Smooth muscle cell (in vitro differentiated cells): ENCODE measurements around the gene SMIM5. TPM values are rescaled to one million over a fixed set of nuclear protein-coding genes. Genes with fewer than 3 reads are reported as not detected.

ENCODE experiments used
- DNase-seq: peaks from one replicate; lab custom pipeline; 2025; ENCODE audit not compliant: unreplicated experiment; lab: John Stamatoyannopoulos, UW
- H2AFZ ChIP-seq: fragments of 200-600 bp; sonication (generic); 2 replicates; pipeline ENCODE4 v1.6.0; 2016; ENCODE audit warnings: antibody characterized with exemption, low read depth, mild to moderate bottlenecking
- H3F3A ChIP-seq: fragments of 200-600 bp; sonication (generic); 2 replicates; pipeline ENCODE4 v1.6.0; 2017; ENCODE audit warnings: antibody characterized with exemption, low read depth
- H3K27ac ChIP-seq: fragments of 200-600 bp; sonication (generic); 2 replicates; pipeline ENCODE4 v1.5.1; 2016; ENCODE audit warnings: low read depth, mild to moderate bottlenecking
- H3K27me3 ChIP-seq: fragments of 200-600 bp; sonication (generic); 2 replicates; pipeline ENCODE4 v1.6.1; 2016; ENCODE audit warnings: low read depth, mild to moderate bottlenecking
- H3K36me3 ChIP-seq: fragments of 200-600 bp; sonication (generic); 2 replicates; pipeline ENCODE4 v1.5.1; 2016; ENCODE audit warnings: low read depth
- H3K4me1 ChIP-seq: fragments of 200-600 bp; sonication (generic); 2 replicates; pipeline ENCODE4 v1.5.1; 2016; ENCODE audit warnings: low read depth
- H3K4me2 ChIP-seq: fragments of 200-600 bp; sonication (generic); 2 replicates; pipeline ENCODE4 v1.6.0; 2016; ENCODE audit warnings: mild to moderate bottlenecking
- H3K4me3 ChIP-seq: fragments of 200-600 bp; sonication (generic); 2 replicates; pipeline ENCODE4 v1.5.1; 2016; ENCODE audit warnings: mild to moderate bottlenecking
- H3K79me2 ChIP-seq: fragments of 200-600 bp; sonication (generic); 2 replicates; pipeline ENCODE4 v1.6.0; 2016; ENCODE audit warnings: low read depth, mild to moderate bottlenecking
- H3K9ac ChIP-seq: fragments of 200-600 bp; sonication (generic); 2 replicates; pipeline ENCODE4 v1.6.0; 2016; ENCODE audit warnings: low read depth
- H3K9me3 ChIP-seq: fragments of 200-600 bp; sonication (generic); replicated peaks from 2 replicates; pipeline ENCODE4 v1.5.1; 2016; ENCODE audit warnings: low read depth
- H4K20me1 ChIP-seq: fragments of 200-600 bp; sonication (generic); 2 replicates; pipeline ENCODE4 v1.6.0; 2016; ENCODE audit warnings: low read depth
- WGBS: methylation state at CpG from one replicate; pipeline ENCODE4 v1.1.7; 2016; ENCODE audit warnings: low lambda C conversion rate; 5-methylcytosine and 5-hydroxymethylcytosine counted together
- polyA plus RNA-seq: library from polyadenylated mRNA; unstranded; fragments of >200 nt; fragmentation: Nextera tagmentation; extraction: Ambion mirVana; gene quantifications from 2 replicates; pipeline ENCODE4 v1.2.1, GENCODE V29; 2016
- total RNA-seq: library from RNA; depleted of rRNA; stranded (reverse); fragments of >200 nt; gene quantifications from 2 replicates; pipeline ENCODE4 v1.2.3, GENCODE V29; 2014
- TF ChIP-seq, protein P1 (sequence below): fragments of 200-600 bp; sonication (generic); IDR thresholded peaks from 2 replicates; pipeline ENCODE4 v1.5.1; 2017; ENCODE audit warnings: borderline replicate concordance, mild to moderate bottlenecking, antibody characterized with exemption; ENCODE audit not compliant: insufficient read depth, poor library complexity, severe bottlenecking

The SMIM5 gene
- total and polyA plus RNA-seq, 2 experiments from 2014 or later = 0.13 to 0.80 TPM

GRCh38 chr17:75666959-75667790 is 33.9 kb downstream of the SMIM5 start, which contains the start of the genes RECQL5 and SAP30BP:
Gene RECQL5 (minus strand): TSS chr17:75667154. CDS start chr17:75666557, 597 bp downstream.
Gene SAP30BP (plus strand): TSS chr17:75667338. CDS start chr17:75667373, 35 bp downstream.
- Histone ChIP-seq H3K9me3 (no peaks in the 10 kb centered on the region), H3K79me2 (peaks cover 59% of the 10 kb centered on the region), H3K4me3 (peak within 1 kb of the TSS; percentile 84), H3F3A (peaks cover 2% of the 10 kb centered on the region), H3K36me3 (no peaks in the 10 kb centered on the region), H3K27ac (peak within 1 kb of the TSS; percentile 89), H3K4me2 (peak within 1 kb of the TSS; percentile 99), H4K20me1 (peaks cover 22% of the 10 kb centered on the region), H3K27me3 (no peaks in the 10 kb centered on the region), H3K9ac (peak within 1 kb of the TSS; percentile 98), H2AFZ (peak within 1 kb of the TSS; percentile 79), H3K4me1 (peaks cover 16% of the 10 kb centered on the region)
- under 1% methylated on average over 55 of the region's 55 CpGs for WGBS
- TF ChIP-seq, protein P1, sequence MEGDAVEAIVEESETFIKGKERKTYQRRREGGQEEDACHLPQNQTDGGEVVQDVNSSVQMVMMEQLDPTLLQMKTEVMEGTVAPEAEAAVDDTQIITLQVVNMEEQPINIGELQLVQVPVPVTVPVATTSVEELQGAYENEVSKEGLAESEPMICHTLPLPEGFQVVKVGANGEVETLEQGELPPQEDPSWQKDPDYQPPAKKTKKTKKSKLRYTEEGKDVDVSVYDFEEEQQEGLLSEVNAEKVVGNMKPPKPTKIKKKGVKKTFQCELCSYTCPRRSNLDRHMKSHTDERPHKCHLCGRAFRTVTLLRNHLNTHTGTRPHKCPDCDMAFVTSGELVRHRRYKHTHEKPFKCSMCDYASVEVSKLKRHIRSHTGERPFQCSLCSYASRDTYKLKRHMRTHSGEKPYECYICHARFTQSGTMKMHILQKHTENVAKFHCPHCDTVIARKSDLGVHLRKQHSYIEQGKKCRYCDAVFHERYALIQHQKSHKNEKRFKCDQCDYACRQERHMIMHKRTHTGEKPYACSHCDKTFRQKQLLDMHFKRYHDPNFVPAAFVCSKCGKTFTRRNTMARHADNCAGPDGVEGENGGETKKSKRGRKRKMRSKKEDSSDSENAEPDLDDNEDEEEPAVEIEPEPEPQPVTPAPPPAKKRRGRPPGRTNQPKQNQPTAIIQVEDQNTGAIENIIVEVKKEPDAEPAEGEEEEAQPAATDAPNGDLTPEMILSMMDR = no peak
- peak; percentile 84 for DNase-seq

- no peaks in the 10 kb centered on the region for H3K27me3 ChIP-seq
- H3K27ac ChIP-seq = peak overlapping the region; percentile 89
- peaks cover 16% of the 10 kb centered on the region for H3K4me1 ChIP-seq
- H3K9me3 ChIP-seq = no peaks in the 10 kb centered on the region
- DNase-seq = no peak
- TF ChIP-seq, protein P1 = no peak
- H3K9ac ChIP-seq = peak overlapping the region; percentile 98
- H3K4me2 ChIP-seq = peak overlapping the region; percentile 99
- peaks cover 5% of the 10 kb centered on the region for H3F3A ChIP-seq
- H3K79me2 ChIP-seq = peaks cover 66% of the 10 kb centered on the region
- no peak overlapping the region for H2AFZ ChIP-seq
- peaks cover 24% of the 10 kb centered on the region for H4K20me1 ChIP-seq
- WGBS = 18% methylated on average over 4 of the region's 4 CpGs
- no peaks in the 10 kb centered on the region for H3K36me3 ChIP-seq
- peak overlapping the region; percentile 84 for H3K4me3 ChIP-seq
These were observed 34.6 kb downstream of the SMIM5 start for GRCh38 chr17:75667825-75668224.

GRCh38 chr17:75668489-75668888 is 35.3 kb downstream of the SMIM5 start:
- WGBS = 95% methylated on average over 4 of the region's 4 CpGs
- Histone ChIP-seq H3K27me3 (no peaks in the 10 kb centered on the region), H3K4me2 (peak overlapping the region; percentile 99), H3K27ac (peak overlapping the region; percentile 89), H2AFZ (no peak overlapping the region), H4K20me1 (peaks cover 24% of the 10 kb centered on the region), H3F3A (peaks cover 9% of the 10 kb centered on the region), H3K4me1 (peaks cover 16% of the 10 kb centered on the region), H3K9me3 (no peaks in the 10 kb centered on the region), H3K9ac (peak overlapping the region; percentile 98), H3K79me2 (peaks cover 67% of the 10 kb centered on the region), H3K36me3 (no peaks in the 10 kb centered on the region), H3K4me3 (peak overlapping the region; percentile 84)
- TF ChIP-seq, protein P1 = no peak
- DNase-seq = no peak

- H3K4me3 ChIP-seq = no peak overlapping the region
- H3K79me2 ChIP-seq = peaks cover 73% of the 10 kb centered on the region
- 95% methylated on average over 5 of the region's 5 CpGs for WGBS
- no peak overlapping the region for H2AFZ ChIP-seq
- no peaks in the 10 kb centered on the region for H3K36me3 ChIP-seq
- no peak overlapping the region for H3K27ac ChIP-seq
- H3K9ac ChIP-seq = no peak overlapping the region
- peaks cover 15% of the 10 kb centered on the region for H3K4me1 ChIP-seq
- H3K27me3 ChIP-seq = no peaks in the 10 kb centered on the region
- peaks cover 9% of the 10 kb centered on the region for H3F3A ChIP-seq
- H3K9me3 ChIP-seq = no peaks in the 10 kb centered on the region
- TF ChIP-seq, protein P1 = no peak
- no peak overlapping the region for H3K4me2 ChIP-seq
- peaks cover 32% of the 10 kb centered on the region for H4K20me1 ChIP-seq
- DNase-seq = no peak
These were observed 37.6 kb downstream of the SMIM5 start for GRCh38 chr17:75670868-75671267.
